Activated CD4-positive, alpha-beta T cell treated with anti-CD3 and anti-CD28 coated beads, Interleukin-2, amount 10 ng/mL, durations not matched to agents 7 days and 5 days (primary cell): ENCODE results near the gene TTYH3. TPM values are rescaled to one million over a fixed set of nuclear protein-coding genes. Genes with fewer than 3 reads are reported as not detected.

Source experiments
- CTCF ChIA-PET: fragments of 350-600 bp; sonication (Branson Sonifier 250); formaldehyde crosslinking; loops from one replicate; lab custom pipeline; 2021; ENCODE audit warnings: antibody characterized with exemption; lab: Charles Lee
- POLR2A ChIA-PET: fragments of 350-600 bp; sonication (Branson Sonifier 250); formaldehyde crosslinking; loops from one replicate; lab custom pipeline; 2021; ENCODE audit warnings: antibody characterized with exemption; lab: Charles Lee
- DNase-seq: peaks from one replicate; pipeline ENCODE4 v3.0.0-alpha.2; 2020
- H3K27ac Mint-ChIP-seq: one replicate; pipeline ENCODE4 v1.8.0; 2021; ENCODE audit warnings: mild to moderate bottlenecking, moderate library complexity, mixed read lengths
- H3K27me3 Mint-ChIP-seq: one replicate; pipeline ENCODE4 v1.8.0; 2021; ENCODE audit warnings: mixed read lengths
- H3K36me3 Mint-ChIP-seq: one replicate; pipeline ENCODE4 v1.8.0; 2021; ENCODE audit warnings: low read depth, mixed read lengths
- H3K4me1 Mint-ChIP-seq: one replicate; pipeline ENCODE4 v1.8.0; 2021; ENCODE audit warnings: mixed read lengths
- H3K4me3 Mint-ChIP-seq: one replicate; pipeline ENCODE4 v1.8.0; 2021; ENCODE audit warnings: mild to moderate bottlenecking, moderate library complexity, mixed read lengths
- H3K9me3 Mint-ChIP-seq: one replicate; pipeline ENCODE4 v1.8.0; 2021; ENCODE audit warnings: mixed read lengths
- total RNA-seq, 2 experiments: library from RNA; stranded (reverse); gene quantifications; one replicate each; pipeline ENCODE4 v1.2.3, GENCODE V29; 2021

The TTYH3 gene
- total RNA-seq, 2 experiments from 2014 or later, result 17.2 to 19.7 TPM

DNA sequence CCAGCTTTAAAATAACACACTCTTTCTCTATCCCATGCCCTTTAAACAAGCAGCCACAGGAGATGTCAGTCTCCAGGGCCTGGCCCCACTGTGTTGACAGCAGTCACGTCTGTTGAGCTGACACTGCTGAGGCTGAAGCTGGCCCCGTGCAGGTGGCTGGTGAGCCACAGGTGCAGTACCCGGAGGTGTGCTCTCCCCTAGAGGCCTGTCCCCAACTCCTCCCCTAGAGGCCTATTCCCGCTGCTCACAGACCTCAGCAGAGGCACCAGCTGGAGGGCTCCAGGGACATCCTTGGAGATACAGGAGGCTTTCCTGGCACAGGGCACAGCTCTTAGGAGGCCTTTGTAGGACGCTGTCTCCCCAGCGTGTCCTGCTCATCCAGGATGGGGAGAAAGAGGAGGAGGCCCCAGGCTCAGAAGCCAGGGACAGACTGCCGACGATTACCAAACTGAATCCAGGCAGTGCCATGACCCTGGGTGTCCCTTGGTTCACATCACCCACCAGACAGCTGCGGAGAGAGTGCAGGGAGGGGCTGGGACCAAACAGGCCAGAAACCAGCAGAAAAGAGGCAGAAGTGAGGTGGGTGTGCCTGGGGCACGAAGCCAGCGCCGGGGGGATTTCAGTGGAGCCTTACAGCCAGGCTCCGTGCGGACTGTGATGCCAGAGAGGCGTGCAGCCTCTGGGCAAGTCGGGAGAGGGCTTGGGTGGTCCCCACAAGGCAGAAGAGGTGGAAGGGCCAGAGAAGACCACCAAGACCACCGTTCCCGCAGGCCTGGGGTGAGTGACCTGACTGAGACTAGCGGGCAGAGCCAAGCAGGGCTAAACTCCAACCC lies 18.5 kb upstream of the TTYH3 start:
- CTCF ChIA-PET, result interaction anchor here (0.5 to 1.7 kb wide), 6 partner anchors 9 to 97 kb away, joined by 3 to 7 read pairs (median 3); no protein-coding TSS in a partner anchor
- no peaks in the 10 kb centered on the region for H3K9me3 Mint-ChIP-seq
- POLR2A ChIA-PET, result no interaction called here
- no peaks in the 10 kb centered on the region for H3K36me3 Mint-ChIP-seq
- H3K27ac Mint-ChIP-seq, result no peak overlapping the region
- peaks cover 6% of the 10 kb centered on the region for H3K27me3 Mint-ChIP-seq
- peaks cover 6% of the 10 kb centered on the region for H3K4me1 Mint-ChIP-seq
- no peak for DNase-seq
- H3K4me3 Mint-ChIP-seq, result no peak overlapping the region

DNA sequence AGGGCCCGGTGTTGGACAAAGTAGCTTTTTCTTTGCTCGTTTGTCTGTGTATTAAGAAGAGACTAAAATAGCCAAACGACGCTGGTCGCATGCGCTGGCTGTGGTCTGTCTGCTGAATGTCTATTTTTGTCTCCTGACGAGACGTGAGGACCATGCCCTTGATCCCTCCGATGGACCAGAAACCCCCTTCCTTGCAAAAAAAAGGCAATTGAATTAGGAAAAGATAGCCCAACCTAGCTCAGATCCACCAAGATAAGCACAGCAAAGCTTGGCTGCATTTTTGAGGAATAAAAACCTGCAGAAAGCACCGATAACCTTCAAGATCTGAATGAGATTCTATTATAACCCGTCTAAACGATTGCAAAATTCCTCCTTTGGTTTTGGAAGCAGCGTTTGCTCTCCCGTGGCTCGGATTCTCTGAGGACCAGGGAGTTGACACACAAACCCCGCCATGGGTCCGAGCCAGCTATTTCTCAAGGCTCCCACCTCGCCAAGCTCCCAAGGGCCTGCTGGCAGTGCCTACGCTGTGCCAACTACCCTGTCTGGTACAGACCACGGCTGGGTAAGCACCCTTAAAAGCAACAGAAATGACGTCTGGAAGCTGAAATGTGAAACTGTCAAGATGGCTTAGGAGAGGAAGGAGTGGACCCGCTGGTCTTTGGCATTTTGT lies 17.7 kb upstream of the TTYH3 start:
- POLR2A ChIA-PET, result no interaction called here
- H3K27me3 Mint-ChIP-seq, result peaks cover 6% of the 10 kb centered on the region
- H3K4me1 Mint-ChIP-seq, result peaks cover 2% of the 10 kb centered on the region
- H3K36me3 Mint-ChIP-seq, result no peaks in the 10 kb centered on the region
- DNase-seq, result no peak
- CTCF ChIA-PET, result interaction anchor here (1.4 kb wide), 1 partner anchor 21 kb away, joined by 3 read pairs; no protein-coding TSS in a partner anchor
- no peak overlapping the region for H3K27ac Mint-ChIP-seq
- no peaks in the 10 kb centered on the region for H3K9me3 Mint-ChIP-seq
- no peak overlapping the region for H3K4me3 Mint-ChIP-seq

- POLR2A ChIA-PET, result no interaction called here
- peaks cover under 1% of the 10 kb centered on the region for H3K4me1 Mint-ChIP-seq
- CTCF ChIA-PET, result interaction anchor here (0.9 to 1.4 kb wide), 2 partner anchors 11 to 20 kb away, joined by 3 read pairs; no protein-coding TSS in a partner anchor
- no peak for DNase-seq
- no peak overlapping the region for H3K4me3 Mint-ChIP-seq
- H3K9me3 Mint-ChIP-seq, result no peaks in the 10 kb centered on the region
- H3K36me3 Mint-ChIP-seq, result no peaks in the 10 kb centered on the region
- H3K27ac Mint-ChIP-seq, result no peak overlapping the region
- peaks cover 6% of the 10 kb centered on the region for H3K27me3 Mint-ChIP-seq
Measured at GRCh38 chr7:2614631-2615330, 17.0 kb upstream of the TTYH3 start.

DNA sequence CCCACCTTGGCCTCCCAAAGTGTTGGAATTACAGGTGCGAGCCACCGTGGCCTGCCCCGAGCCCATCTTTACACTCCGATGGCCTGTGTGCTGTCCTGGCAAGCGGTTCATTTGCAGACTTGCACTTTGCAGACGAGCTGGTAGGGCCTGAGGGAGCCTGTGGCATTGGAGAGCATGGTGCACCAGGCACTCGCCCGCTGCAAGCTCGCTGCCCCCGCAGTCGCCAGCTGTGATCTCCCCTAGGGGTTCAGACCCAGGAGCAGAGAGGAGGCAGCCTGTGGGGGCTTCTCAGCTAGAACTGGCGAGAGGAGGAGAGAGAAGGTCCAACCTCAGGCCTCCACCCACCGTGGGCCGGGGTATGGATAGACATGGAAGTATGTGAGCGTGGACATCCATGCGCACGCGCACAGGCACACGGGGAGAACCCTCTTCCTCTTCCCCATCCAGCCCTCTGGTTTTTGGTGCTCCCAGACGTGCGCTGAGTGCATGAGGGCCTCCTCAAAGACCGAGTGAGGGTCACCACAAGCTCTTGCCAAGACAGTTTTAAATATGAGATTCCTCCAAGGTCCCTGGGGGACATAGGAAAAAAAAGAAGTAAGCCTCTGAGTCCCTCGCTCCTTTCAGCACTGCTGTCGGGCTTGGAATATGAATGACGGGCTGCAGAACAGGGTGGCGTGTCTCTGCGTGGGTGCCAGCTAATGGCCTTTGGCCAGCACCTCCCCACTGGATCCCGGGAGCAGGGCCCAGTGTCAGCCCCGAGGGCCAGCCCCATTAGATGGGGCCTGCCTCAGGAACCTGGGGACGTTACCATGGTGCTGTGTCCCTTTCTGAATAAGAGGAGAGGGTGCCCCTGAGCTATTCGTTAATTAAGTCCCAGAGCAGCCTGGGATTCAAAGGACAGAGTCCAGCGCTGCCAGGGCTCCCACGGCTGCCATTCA lies 15.1 kb upstream of the TTYH3 start:
- DNase-seq, result no peak
- H3K4me3 Mint-ChIP-seq, result no peak overlapping the region
- no peaks in the 10 kb centered on the region for H3K9me3 Mint-ChIP-seq
- H3K4me1 Mint-ChIP-seq, result no peaks in the 10 kb centered on the region
- no peaks in the 10 kb centered on the region for H3K36me3 Mint-ChIP-seq
- no peak overlapping the region for H3K27ac Mint-ChIP-seq
- CTCF ChIA-PET, result interaction anchor here (0.6 kb wide), 1 partner anchor 1346 kb away, joined by 3 read pairs; no protein-coding TSS in a partner anchor
- H3K27me3 Mint-ChIP-seq, result peaks cover 6% of the 10 kb centered on the region
- POLR2A ChIA-PET, result no interaction called here

DNA sequence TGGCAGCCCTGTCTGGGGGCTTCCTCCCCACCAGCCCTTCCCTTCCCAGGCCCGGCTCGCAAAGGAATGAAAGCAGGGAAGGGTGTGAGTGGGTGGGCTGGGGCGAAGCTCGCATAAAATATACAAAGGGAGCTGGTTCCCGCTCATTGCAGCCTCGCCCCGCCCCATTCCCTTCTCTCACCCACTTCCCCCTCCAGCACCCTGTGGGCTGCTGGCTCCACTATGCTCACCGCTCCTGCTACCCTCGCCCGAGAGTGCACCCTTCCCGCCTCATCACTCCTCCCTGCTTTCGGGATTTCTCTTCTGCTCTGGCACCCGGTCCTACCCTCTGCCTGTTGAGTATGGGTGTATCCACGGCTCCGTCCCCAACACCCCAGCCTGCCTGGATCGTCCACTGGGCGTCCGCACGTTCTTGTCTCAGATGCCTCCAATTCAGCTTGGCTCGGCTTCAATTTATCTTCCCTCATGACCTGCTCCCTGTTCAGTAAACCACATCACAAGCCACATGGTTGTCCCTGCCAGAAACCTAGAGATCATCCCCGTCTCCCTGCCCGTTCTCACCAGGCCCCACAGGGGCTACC lies 14.4 kb upstream of the TTYH3 start:
- Mint-ChIP-seq H3K9me3 (no peaks in the 10 kb centered on the region), H3K36me3 (no peaks in the 10 kb centered on the region), H3K4me1 (no peaks in the 10 kb centered on the region), H3K27me3 (peaks cover 6% of the 10 kb centered on the region), H3K27ac (no peak overlapping the region), H3K4me3 (no peak overlapping the region)
- no peak for DNase-seq
- ChIA-PET POLR2A (no interaction called here), CTCF (interaction anchor here (0.6 kb wide), 1 partner anchor 1345 kb away, joined by 3 read pairs; no protein-coding TSS in a partner anchor)

- CTCF ChIA-PET, result interaction anchor here (1.0 to 1.2 kb wide), 2 partner anchors 10 to 15 kb away, joined by 3 to 6 read pairs; no protein-coding TSS in a partner anchor
- Mint-ChIP-seq H3K4me3 (no peak overlapping the region), H3K9me3 (no peaks in the 10 kb centered on the region), H3K27me3 (peaks cover 6% of the 10 kb centered on the region), H3K36me3 (no peaks in the 10 kb centered on the region), H3K27ac (no peak overlapping the region), H3K4me1 (no peaks in the 10 kb centered on the region)
- no peak for DNase-seq
- POLR2A ChIA-PET, result no interaction called here
Measured at GRCh38 chr7:2619116-2619515, 12.7 kb upstream of the TTYH3 start.

- Mint-ChIP-seq H3K4me1 (no peaks in the 10 kb centered on the region), H3K27ac (no peak overlapping the region), H3K36me3 (no peaks in the 10 kb centered on the region), H3K9me3 (no peaks in the 10 kb centered on the region), H3K4me3 (no peak overlapping the region), H3K27me3 (peaks cover 7% of the 10 kb centered on the region)
- ChIA-PET POLR2A (no interaction called here), CTCF (interaction anchor here (1.0 to 1.9 kb wide), 3 partner anchors 9 to 153 kb away, joined by 3 to 7 read pairs (median 3); no protein-coding TSS in a partner anchor)
- DNase-seq, result no peak
Measured at GRCh38 chr7:2621061-2621828, 10.5 kb upstream of the TTYH3 start.

DNA sequence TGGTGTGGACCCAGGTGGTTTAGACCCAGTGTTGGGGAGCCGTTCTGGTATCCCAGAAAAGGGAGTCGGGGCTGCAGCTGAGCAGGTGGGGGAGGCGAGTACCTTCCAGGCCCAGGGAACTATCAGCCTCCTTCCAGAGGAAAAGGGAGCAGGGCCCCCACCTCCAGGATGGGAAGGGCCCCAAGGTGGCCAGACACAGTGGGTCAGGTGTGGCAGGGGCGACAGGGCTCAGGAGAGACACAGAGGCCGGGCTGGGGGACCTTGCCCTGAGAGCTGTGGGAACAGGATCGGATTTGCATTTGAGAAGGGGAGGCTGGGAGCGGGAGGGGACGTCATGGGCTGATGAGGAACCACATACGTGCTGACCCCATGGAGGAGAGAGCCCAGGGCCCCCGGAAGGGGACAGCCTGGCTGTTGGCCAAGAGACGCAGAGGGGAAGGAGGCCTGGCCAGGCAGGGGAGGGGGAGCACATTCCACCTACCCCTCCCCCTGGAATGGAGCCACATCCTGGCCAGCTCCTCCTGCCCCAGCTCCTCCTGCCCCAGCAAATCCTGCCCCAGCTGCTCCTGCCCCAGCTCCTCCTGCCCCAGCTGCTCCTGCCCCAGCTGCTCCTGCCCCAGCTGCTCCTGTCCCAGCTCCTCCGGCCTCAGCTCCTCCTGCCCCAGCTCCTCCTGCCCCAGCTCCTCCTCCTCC lies 9.7 kb upstream of the TTYH3 start:
- H3K36me3 Mint-ChIP-seq, result no peaks in the 10 kb centered on the region
- ChIA-PET CTCF (interaction anchor here (1.0 to 1.9 kb wide), 3 partner anchors 10 to 153 kb away, joined by 3 to 7 read pairs (median 3); no protein-coding TSS in a partner anchor), POLR2A (no interaction called here)
- H3K27ac Mint-ChIP-seq, result no peak overlapping the region
- H3K4me3 Mint-ChIP-seq, result no peak overlapping the region
- no peak for DNase-seq
- H3K4me1 Mint-ChIP-seq, result no peaks in the 10 kb centered on the region
- H3K9me3 Mint-ChIP-seq, result no peaks in the 10 kb centered on the region
- peaks cover 10% of the 10 kb centered on the region for H3K27me3 Mint-ChIP-seq

DNA sequence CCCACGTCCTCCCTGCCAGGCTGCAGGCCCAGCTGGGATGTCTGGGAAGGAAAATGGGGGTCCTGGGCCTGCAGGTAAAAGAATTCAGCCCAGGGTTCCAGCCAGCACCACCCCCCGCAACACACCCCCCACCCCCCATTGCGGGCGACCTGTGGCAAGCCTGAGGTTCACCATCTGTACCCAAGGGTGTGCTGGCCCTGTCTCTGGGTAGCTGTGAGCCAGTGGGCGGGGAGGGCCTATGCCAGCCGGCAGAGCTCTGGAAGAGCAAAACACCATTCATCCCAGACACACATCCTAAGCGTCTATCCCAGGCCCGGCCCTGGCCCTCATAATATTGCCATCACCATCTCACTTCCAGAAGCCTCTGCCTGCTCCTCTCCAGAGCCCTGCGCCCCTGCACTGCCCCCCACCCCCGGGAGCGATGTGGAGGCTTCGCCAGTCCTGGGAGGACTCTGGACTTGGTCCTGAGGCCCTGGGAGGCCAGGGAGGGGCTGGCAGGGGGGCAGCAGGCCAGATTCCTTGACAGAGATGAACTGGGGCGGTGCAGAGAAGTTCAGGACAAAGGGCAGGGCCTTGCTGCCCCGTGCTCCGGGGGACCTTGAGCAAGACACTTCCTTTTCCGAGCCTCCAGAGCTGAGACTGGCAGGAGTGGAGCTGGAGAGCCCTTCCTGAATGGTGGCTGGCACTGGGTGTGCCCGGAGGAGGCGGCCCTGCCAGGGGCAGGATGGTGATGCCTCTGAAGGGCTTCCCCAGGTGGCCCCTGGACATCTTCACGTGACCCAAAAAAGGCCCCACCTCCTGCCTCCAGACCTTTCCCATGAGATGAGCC lies 8.7 kb upstream of the TTYH3 start:
- H3K27ac Mint-ChIP-seq, result no peak overlapping the region
- DNase-seq, result no peak
- H3K36me3 Mint-ChIP-seq, result no peaks in the 10 kb centered on the region
- POLR2A ChIA-PET, result no interaction called here
- H3K4me1 Mint-ChIP-seq, result no peaks in the 10 kb centered on the region
- H3K27me3 Mint-ChIP-seq, result peaks cover 4% of the 10 kb centered on the region
- CTCF ChIA-PET, result interaction anchor here (1.9 kb wide), 1 partner anchor 11 kb away, joined by 7 read pairs; no protein-coding TSS in a partner anchor
- H3K4me3 Mint-ChIP-seq, result no peak overlapping the region
- no peaks in the 10 kb centered on the region for H3K9me3 Mint-ChIP-seq

DNA sequence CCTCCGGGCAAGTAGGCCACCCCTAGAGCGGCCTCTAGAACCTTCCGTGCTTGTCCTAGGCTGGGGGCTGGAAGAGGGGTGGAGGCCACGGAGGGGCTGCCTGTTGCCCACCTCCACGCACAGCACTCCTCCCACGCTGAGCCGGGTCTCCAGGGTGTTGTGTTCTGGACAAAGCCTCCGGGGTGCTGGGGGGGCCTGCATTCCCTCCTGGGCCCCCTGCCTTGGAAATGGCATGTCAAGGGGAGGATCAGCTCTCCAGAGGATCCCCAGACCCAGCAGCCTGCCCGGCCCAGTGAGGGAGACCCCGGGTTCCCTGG lies 8.1 kb upstream of the TTYH3 start:
- H3K27me3 Mint-ChIP-seq, result peaks cover 4% of the 10 kb centered on the region
- H3K27ac Mint-ChIP-seq, result no peak overlapping the region
- DNase-seq, result no peak
- H3K9me3 Mint-ChIP-seq, result no peaks in the 10 kb centered on the region
- H3K4me1 Mint-ChIP-seq, result no peaks in the 10 kb centered on the region
- CTCF ChIA-PET, result no interaction called here
- no peak overlapping the region for H3K4me3 Mint-ChIP-seq
- POLR2A ChIA-PET, result no interaction called here
- H3K36me3 Mint-ChIP-seq, result no peaks in the 10 kb centered on the region
